ENCODE results near the gene CSRP2. TPM values are rescaled to one million over a fixed set of nuclear protein-coding genes. Genes with fewer than 3 reads are reported as not detected.

CSRP2 gene
- total RNA-seq, 1 experiment from 2014 or later = 158 TPM

- H4K8ac ChIP-seq (replicated peaks; ENCODE audit: insufficient read length, low read depth, low read length) = no peak overlapping the region
- peaks cover 3% of the 10 kb centered on the region; the same call in 1 of the 2 replicates for H3K4me1 ChIP-seq (ENCODE audit: insufficient read depth, low read length)
- no peaks in the 10 kb centered on the region for H3K23me2 ChIP-seq (ENCODE audit: insufficient read length, low read depth, low read length, poor library complexity, severe bottlenecking)
- no peak for TF ChIP-seq CTCF (conservative IDR thresholded peaks at IDR 0.05)
- WGBS (ENCODE audit: extremely low coverage, insufficient read length, low lambda C conversion rate) = no CpG with 5 or more reads among the region's 2 CpGs
- H4K20me1 ChIP-seq (ENCODE audit: control insufficient read depth, insufficient read depth, insufficient read length) = no peaks in the 10 kb centered on the region
- no peak overlapping the region for H3K9ac ChIP-seq (ENCODE audit: extremely low read depth, insufficient read length, low read length)
- no peaks in the 10 kb centered on the region for H3K79me2 ChIP-seq (ENCODE audit: insufficient read depth, low read length)
- no peak overlapping the region for H3T11ph ChIP-seq (ENCODE audit: low read length)
- H2BK20ac ChIP-seq (ENCODE audit: low read depth, low read length, poor library complexity, severe bottlenecking) = no peak overlapping the region
- H3K36me3 Mint-ChIP-seq (ENCODE audit: insufficient read depth in 1 of 3, low read depth in 3 of 3) = no peaks in the 10 kb centered on the region
- H3K4me1 Mint-ChIP-seq = peaks cover 19 to 21% of the 10 kb centered on the region in 2 experiments
- no peak overlapping the region for H3K4me2 ChIP-seq (ENCODE audit: insufficient read depth, insufficient read length, low read length)
- no peak overlapping the region for H3K4me3 Mint-ChIP-seq
- no peaks in the 10 kb centered on the region for H3K9me3 ChIP-seq (ENCODE audit: control insufficient read depth, low read depth, low read length)
- H3K9me3 Mint-ChIP-seq = no peaks in the 10 kb centered on the region
- no peak overlapping the region for H4K5ac ChIP-seq (ENCODE audit: insufficient read length, low read depth, low read length)
- H3K56ac ChIP-seq (ENCODE audit: insufficient read length, low read depth, low read length) = no peak overlapping the region
- no peak overlapping the region for H2AK5ac ChIP-seq (ENCODE audit: insufficient read length, low read length)
- no peak for DNase-seq
- no peak overlapping the region for H3K18ac ChIP-seq (ENCODE audit: insufficient read length, low read depth, low read length)
- no peak overlapping the region for H3K14ac ChIP-seq (ENCODE audit: insufficient read depth, low read length)
- H3K27me3 ChIP-seq (ENCODE audit: insufficient read depth, low read length) = no peaks in the 10 kb centered on the region
- H3K27ac Mint-ChIP-seq = no peak overlapping the region
- H2BK15ac ChIP-seq (ENCODE audit: low read depth, low read length) = no peak overlapping the region
- no peak overlapping the region for H2BK120ac ChIP-seq (ENCODE audit: low read depth, low read length, poor library complexity, severe bottlenecking)
- H2BK5ac ChIP-seq (ENCODE audit: insufficient read length, low read length) = no peak overlapping the region
- H3K27me3 Mint-ChIP-seq (ENCODE audit: low read depth) = no peaks in the 10 kb centered on the region
- H3K4ac ChIP-seq (ENCODE audit: low read depth, low read length) = no peak overlapping the region
- H3K79me1 ChIP-seq (ENCODE audit: insufficient read depth, low read depth, low read length, poor library complexity, severe bottlenecking) = no peaks in the 10 kb centered on the region
- H3K27ac ChIP-seq (ENCODE audit: insufficient read length, low read depth, low read length) = no peak overlapping the region
- H4K91ac ChIP-seq (ENCODE audit: insufficient read length, low read depth, low read length) = no peak overlapping the region
- H2BK12ac ChIP-seq (ENCODE audit: insufficient read length, low read depth, low read length) = no peak overlapping the region
- no peak overlapping the region for H3K23ac ChIP-seq (ENCODE audit: insufficient read length, low read depth, low read length)
- H2AFZ ChIP-seq (ENCODE audit: low read length) = no peak overlapping the region
Measured at GRCh38 chr12:76914102-76914859, 35.5 kb upstream of the CSRP2 start.

Data from H9 (cell line).